Spleen (tissue), 7 donors: ENCODE measurements around the gene ATE1.

Experiments
- POLR2AphosphoS5 ChIP-seq, 3 donors: sonication (generic); formaldehyde crosslinking; IDR thresholded peaks; one replicate each; pipeline ENCODE4 v1.5.1; 2017; ENCODE audit warnings: antibody characterized with exemption in 3 of 3
- TF ChIP-seq, protein P1 (sequence below), 11 experiments: fragments of 200-600 bp in 7 of 11; fragments of 450-650 bp in 4 of 11; sonication (generic) in 4 of 11; IDR thresholded peaks in 8 of 11; conservative IDR thresholded peaks in 3 of 11; 1 replicate in 7 of 11; 2 replicates in 4 of 11; pipeline versions ENCODE4 v1.4.0 to v1.8.0; 2016 to 2021; ENCODE audit warnings: antibody characterized with exemption in 11 of 11, inconsistent platforms in 4 of 11, mild to moderate bottlenecking in 1 of 11
- donor health status: DM: no; HTN: no; CAD: no; lungs with moderate emphysema.
- donor health status: DM: no; HTN: no; CAD: no.
- donor health status: DM: no; HTN: no; CAD: no.

DNA sequence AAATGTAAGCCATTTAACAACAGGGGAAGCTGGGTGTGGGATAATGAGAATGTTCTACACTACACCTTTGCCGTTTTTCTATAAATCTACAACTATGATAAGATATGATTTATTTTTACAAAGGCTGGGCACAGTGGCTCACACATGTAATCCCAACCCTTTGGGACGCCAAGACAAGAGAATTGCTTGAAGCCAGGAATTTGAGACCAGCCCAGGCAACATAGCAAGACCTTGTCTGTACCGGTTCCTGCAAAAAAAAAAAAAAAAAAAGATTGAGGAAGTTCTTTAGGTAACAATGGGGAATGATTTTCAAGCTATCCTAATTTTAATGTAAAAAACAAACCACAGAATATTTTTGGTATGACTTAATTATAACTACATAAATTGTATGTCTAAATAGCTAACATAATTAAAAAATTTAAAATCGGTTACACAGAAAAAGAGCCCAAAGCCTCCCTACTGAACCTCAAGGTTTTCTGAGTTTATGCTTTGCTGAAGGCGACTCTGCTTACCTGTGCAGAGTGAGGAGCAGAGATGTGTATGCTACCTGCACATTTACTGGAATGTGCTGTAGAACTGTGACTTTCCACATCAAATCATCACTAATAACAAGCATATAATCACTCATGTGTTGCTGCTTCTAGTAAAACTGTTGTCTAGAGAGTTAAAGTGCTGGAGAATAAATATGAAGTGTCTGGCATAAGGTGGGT is 163.4 kb downstream of the ATE1 start:
- TF ChIP-seq, protein P1, sequence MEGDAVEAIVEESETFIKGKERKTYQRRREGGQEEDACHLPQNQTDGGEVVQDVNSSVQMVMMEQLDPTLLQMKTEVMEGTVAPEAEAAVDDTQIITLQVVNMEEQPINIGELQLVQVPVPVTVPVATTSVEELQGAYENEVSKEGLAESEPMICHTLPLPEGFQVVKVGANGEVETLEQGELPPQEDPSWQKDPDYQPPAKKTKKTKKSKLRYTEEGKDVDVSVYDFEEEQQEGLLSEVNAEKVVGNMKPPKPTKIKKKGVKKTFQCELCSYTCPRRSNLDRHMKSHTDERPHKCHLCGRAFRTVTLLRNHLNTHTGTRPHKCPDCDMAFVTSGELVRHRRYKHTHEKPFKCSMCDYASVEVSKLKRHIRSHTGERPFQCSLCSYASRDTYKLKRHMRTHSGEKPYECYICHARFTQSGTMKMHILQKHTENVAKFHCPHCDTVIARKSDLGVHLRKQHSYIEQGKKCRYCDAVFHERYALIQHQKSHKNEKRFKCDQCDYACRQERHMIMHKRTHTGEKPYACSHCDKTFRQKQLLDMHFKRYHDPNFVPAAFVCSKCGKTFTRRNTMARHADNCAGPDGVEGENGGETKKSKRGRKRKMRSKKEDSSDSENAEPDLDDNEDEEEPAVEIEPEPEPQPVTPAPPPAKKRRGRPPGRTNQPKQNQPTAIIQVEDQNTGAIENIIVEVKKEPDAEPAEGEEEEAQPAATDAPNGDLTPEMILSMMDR (IDR thresholded peaks at IDR 0.05 in 8 of 11, conservative IDR thresholded peaks at IDR 0.05 in 3 of 11) = no peak
- TF ChIP-seq POLR2AphosphoS5 (IDR thresholded peaks at IDR 0.05) = no peak
